ENCODE measurements around the gene CIAPIN1. TPM values are rescaled to one million over a fixed set of nuclear protein-coding genes. Genes with fewer than 3 reads are reported as not detected.
A peak's percentile ranks its signal among the peaks of the same experiment; 100 is the strongest.

CIAPIN1 gene
- total and polyA plus RNA-seq, 2 of the 4 experiments (the other 2 are of a cell fraction) = 41.6 to 47.7 TPM

DNA sequence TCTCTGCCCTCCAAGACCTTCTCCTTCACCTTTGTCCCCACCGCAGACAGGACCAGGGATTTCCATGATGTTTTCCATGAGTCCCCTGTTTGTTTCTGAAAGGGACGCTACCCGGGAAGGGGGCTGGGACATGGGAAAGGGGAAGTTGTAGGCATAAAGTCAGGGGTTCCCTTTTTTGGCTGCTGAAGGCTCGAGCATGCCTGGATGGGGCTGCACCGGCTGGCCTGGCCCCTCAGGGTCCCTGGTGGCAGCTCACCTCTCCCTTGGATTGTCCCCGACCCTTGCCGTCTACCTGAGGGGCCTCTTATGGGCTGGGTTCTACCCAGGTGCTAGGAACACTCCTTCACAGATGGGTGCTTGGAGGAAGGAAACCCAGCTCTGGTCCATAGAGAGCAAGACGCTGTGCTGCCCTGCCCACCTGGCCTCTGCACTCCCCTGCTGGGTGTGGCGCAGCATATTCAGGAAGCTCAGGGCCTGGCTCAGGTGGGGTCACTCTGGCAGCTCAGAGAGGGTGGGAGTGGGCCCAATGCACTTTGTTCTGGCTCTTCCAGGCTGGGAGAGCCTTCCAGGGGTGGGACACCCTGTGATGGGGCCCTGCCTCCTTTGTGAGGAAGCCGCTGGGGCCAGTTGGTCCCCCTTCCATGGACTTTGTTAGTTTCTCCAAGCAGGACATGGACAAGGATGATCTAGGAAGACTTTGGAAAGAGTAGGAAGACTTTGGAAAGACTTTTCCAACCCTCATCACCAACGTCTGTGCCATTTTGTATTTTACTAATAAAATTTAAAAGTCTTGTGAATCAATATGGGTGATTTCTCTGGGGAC is 62.7 kb downstream of the CIAPIN1 start:
- H3K9ac ChIP-seq (ENCODE audit: low read depth, low read length) = no peak overlapping the region
- WGBS, 2 experiments (ENCODE audit: extremely low coverage in 2 of 2, insufficient read length in 1 of 2) = 79% methylated on average over 4 of the region's 11 CpGs; no CpG with 5 or more reads in 1 of the 2 experiments
- no peak overlapping the region for H2BK15ac ChIP-seq (ENCODE audit: low read depth, low read length)
- H2BK5ac ChIP-seq (ENCODE audit: low read depth, low read length, poor library complexity, severe bottlenecking) = no peak overlapping the region
- H3K4me2 ChIP-seq (ENCODE audit: low read depth, low read length) = no peak overlapping the region
- ChIA-PET CTCF (no interaction called here), POLR2A (ENCODE audit: unreplicated experiment) (no interaction called here)
- in situ Hi-C loops (cut with MboI; ENCODE audit: low sequenced_read_pairs) = no loop called here
- H3K9me1 ChIP-seq (ENCODE audit: insufficient read depth, low read length) = no peaks in the 10 kb centered on the region
- H3K56ac ChIP-seq (ENCODE audit: extremely low read depth, insufficient read depth, low read length) = no peak overlapping the region
- H4K20me1 ChIP-seq (ENCODE audit: insufficient read depth, low read length) = no peaks in the 10 kb centered on the region
- no peak overlapping the region for H3K14ac ChIP-seq (replicated peaks; ENCODE audit: low read depth, low read length)
- BruUV-seq (replicated peaks) = no TSS peak
- peak overlapping the region; percentile 44 for H2AFZ ChIP-seq (replicated peaks; ENCODE audit: low read length, poor library complexity)
- TF ChIP-seq MAFK (IDR thresholded peaks at IDR 0.05; ENCODE audit: low read depth, low read length) (no peak), RAD21 (IDR thresholded peaks at IDR 0.05; ENCODE audit: low read length) (no peak), ELK1 (IDR thresholded peaks at IDR 0.05; ENCODE audit: borderline replicate concordance, low read depth, low read length) (no peak), CEBPB (IDR thresholded peaks at IDR 0.05; ENCODE audit: low read depth, low read length) (no peak), RFX5 (IDR thresholded peaks at IDR 0.05; ENCODE audit: low read depth, low read length) (no peak), CTCF (conservative IDR thresholded peaks at IDR 0.05; ENCODE audit: low read depth, low read length) (no peak), CHD1 (IDR thresholded peaks at IDR 0.05; ENCODE audit: low read depth, low read length) (no peak), MAZ (IDR thresholded peaks at IDR 0.05; ENCODE audit: borderline replicate concordance, low read depth, low read length) (no peak), NFE2L2 (IDR thresholded peaks at IDR 0.05; ENCODE audit: low read depth, low read length) (no peak)
- TF ChIP-seq, protein P1, sequence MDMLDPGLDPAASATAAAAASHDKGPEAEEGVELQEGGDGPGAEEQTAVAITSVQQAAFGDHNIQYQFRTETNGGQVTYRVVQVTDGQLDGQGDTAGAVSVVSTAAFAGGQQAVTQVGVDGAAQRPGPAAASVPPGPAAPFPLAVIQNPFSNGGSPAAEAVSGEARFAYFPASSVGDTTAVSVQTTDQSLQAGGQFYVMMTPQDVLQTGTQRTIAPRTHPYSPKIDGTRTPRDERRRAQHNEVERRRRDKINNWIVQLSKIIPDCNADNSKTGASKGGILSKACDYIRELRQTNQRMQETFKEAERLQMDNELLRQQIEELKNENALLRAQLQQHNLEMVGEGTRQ (IDR thresholded peaks at IDR 0.05; ENCODE audit: low read depth, low read length) = no peak
- no peak overlapping the region for H3K18ac ChIP-seq (ENCODE audit: low read depth, low read length)
- intact Hi-C loops (cut with micrococcal nuclease) = no loop called here
- H3K23ac ChIP-seq (ENCODE audit: low read depth, low read length) = no peak overlapping the region
- no peak overlapping the region for H3K27ac ChIP-seq (ENCODE audit: insufficient read depth, low read length)
- no peak overlapping the region for H3K4ac ChIP-seq (ENCODE audit: low read depth, low read length)
- H3K4me1 ChIP-seq (ENCODE audit: control insufficient read depth, insufficient read depth, low read length) = peaks cover 3% of the 10 kb centered on the region; the same call in 1 of the 2 replicates
- H4K5ac ChIP-seq (ENCODE audit: low read depth, low read length) = no peak overlapping the region
- H3K36me3 ChIP-seq (ENCODE audit: control insufficient read depth, insufficient read depth, low read length) = no peaks in the 10 kb centered on the region
- no peak for DNase-seq
- dilution Hi-C loops (cut with HindIII; ENCODE audit: low sequenced_read_pairs, unreplicated experiment) = no loop called here
- no peak overlapping the region for H3K4me3 ChIP-seq (ENCODE audit: insufficient read depth, low read depth, low read length)
- no peaks in the 10 kb centered on the region for H3K79me1 ChIP-seq (ENCODE audit: low read depth in 1 of 2, low read length in 2 of 2)
- no peak overlapping the region for H4K8ac ChIP-seq (ENCODE audit: low read depth in 2 of 2, low read length in 2 of 2)
- peaks cover 13% of the 10 kb centered on the region for H3K27me3 ChIP-seq (ENCODE audit: control insufficient read depth, insufficient read depth, low read length)
- no peak overlapping the region for H4K91ac ChIP-seq (ENCODE audit: insufficient read depth, low read depth, low read length)
- H3K9me3 ChIP-seq (ENCODE audit: control insufficient read depth, insufficient read depth, low read length) = no peaks in the 10 kb centered on the region
- no peak overlapping the region for H2BK20ac ChIP-seq (ENCODE audit: low read depth, low read length)
- H2AK9ac ChIP-seq (replicated peaks; ENCODE audit: low read depth, low read length, poor library complexity) = no peak overlapping the region
- no peak overlapping the region for H2BK120ac ChIP-seq (ENCODE audit: low read depth, low read length)
- no peak for ATAC-seq (ENCODE audit: low read depth)
- H2AK5ac ChIP-seq (ENCODE audit: low read depth, low read length) = no peak overlapping the region
